Ammon's horn (tissue), 1 donor: ENCODE results near the gene APH1A.
A peak's percentile ranks its signal among the peaks of the same experiment; 100 is the strongest.
"Not testable (repeated sequence)": the region's sequence is repeated elsewhere in the genome, so short reads cannot be mapped to it uniquely, and the experiment has no call there.

Experiments
- DNase-seq: peaks from one replicate; pipeline ENCODE4 v3.0.0-alpha.2; 2016; ENCODE audit warnings: low spot score

APH1A gene

GRCh38 chr1:150268705-150269403, at the start of gene APH1A:
APH1A (minus strand) TSS chr1:150269016; CDS start chr1:150268810, 206 bp downstream.
- DNase-seq = peak; percentile 98

GRCh38 chr1:150314691-150315090, 45.9 kb upstream of the APH1A start:
- not testable (repeated sequence) for DNase-seq

GRCh38 chr1:150311762-150312161, 42.9 kb upstream of the APH1A start:
- no peak for DNase-seq

GRCh38 chr1:150309758-150310508, 41.1 kb upstream of the APH1A start:
- DNase-seq = no peak

GRCh38 chr1:150308585-150308984, 39.8 kb upstream of the APH1A start:
- DNase-seq = not testable (repeated sequence)

- DNase-seq = no peak
Observed at GRCh38 chr1:150302902-150303301, 34.1 kb upstream of the APH1A start.

GRCh38 chr1:150302338-150302737, 33.5 kb upstream of the APH1A start:
- peak; percentile 84 for DNase-seq

GRCh38 chr1:150299716-150300115, 30.9 kb upstream of the APH1A start:
- no peak for DNase-seq

GRCh38 chr1:150295476-150295875, 26.7 kb upstream of the APH1A start:
- DNase-seq = no peak

GRCh38 chr1:150293433-150294253, 24.8 kb upstream of the APH1A start, which contains the start of gene MRPS21:
MRPS21 (plus strand) TSS chr1:150293861; CDS start chr1:150294367, 506 bp downstream.
- DNase-seq = peak; percentile 95

GRCh38 chr1:150288822-150289221, 20.0 kb upstream of the APH1A start:
- DNase-seq = no peak

DNA sequence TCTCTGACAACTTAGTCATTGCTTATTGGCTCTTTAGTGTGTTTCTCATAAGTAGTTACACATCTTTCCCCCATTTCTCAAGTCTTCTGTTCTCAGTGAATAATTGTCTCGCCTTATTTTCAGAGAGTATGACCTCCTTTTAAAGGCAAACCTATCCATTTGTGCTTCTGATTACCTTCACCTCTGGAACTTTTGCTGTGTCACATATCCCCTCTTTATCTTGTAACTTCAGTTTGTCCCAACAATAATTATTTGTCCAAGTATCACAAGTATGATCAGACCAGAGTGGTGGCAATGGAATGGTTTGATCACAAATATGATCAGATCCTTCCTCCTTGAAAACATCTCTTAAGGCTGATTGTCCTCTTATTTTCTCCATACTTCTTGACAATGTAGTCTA, 19.6 kb upstream of the APH1A start:
- no peak for DNase-seq

GRCh38 chr1:150283260-150283659, 14.4 kb upstream of the APH1A start:
- no peak for DNase-seq

- no peak for DNase-seq
Observed at GRCh38 chr1:150282558-150282958, 13.7 kb upstream of the APH1A start.

GRCh38 chr1:150281758-150282557, 13.1 kb upstream of the APH1A start, which contains the start of gene CIART:
CIART (plus strand) TSS chr1:150282554; CDS start chr1:150283268, 714 bp downstream.
- DNase-seq = peak; percentile 98

DNA sequence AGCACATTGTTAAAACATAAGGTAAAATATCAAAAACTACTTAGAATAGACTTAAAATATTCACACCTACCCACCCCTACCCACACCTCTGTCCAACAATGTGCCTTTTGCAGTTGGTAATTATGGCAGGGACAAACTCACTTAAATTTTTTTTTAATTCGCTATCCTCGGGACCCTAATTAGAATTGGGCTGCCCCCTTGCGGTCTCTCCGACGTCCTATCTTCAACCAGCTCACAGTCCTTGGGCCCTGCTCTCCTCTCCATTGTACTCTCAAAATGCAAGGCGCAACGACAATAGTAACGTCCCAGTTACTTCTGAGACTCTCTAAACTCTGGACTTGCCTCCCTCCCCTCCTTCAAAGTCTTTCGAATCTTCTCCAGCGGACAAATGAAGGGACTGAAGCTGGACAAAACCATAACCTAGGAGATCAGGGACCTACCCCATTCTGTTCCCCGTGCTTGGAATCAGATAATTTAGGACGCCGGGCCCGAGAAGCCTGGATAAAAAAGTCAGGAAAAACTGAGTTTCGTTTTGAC, 12.5 kb upstream of the APH1A start:
- DNase-seq = peak; percentile 80

GRCh38 chr1:150280138-150280707, 11.4 kb upstream of the APH1A start:
- DNase-seq = no peak

GRCh38 chr1:150273311-150273710, 4.5 kb upstream of the APH1A start:
- no peak for DNase-seq

- no peak for DNase-seq
Observed at GRCh38 chr1:150271291-150271959, 2.6 kb upstream of the APH1A start.

DNA sequence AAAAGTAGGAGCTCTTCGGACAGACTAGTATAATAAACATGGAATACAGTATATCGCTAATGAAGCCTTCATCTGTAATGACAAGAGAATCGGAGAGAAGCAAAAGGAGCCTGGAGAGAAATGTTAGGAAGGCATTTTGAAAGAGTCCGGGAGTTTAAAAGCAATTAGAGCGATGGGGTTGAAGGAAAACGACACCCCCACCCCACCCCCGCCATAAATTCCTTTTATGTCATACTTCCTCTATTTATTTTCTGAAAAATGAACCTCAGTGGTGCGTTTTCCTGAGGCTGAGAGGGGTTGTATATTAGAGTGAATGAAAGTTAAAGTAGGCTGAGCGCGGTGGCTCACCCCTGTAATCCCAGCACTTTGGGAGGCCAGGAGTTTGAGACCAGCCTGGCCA, 635 bp upstream of the APH1A start:
- no peak for DNase-seq
